Measurements from ENCODE around the gene DCDC1.

- no peak for TF ChIP-seq CTCF (IDR thresholded peaks at IDR 0.05)
- no peak for TF ChIP-seq POLR2A (IDR thresholded peaks at IDR 0.05)
Measured at GRCh38 chr11:30895046-30895445, 474.5 kb downstream of the DCDC1 start.

Measured in lower leg skin (tissue), 3 donors.